Activated CD4-positive, CD25-positive, alpha-beta regulatory T cell treated with anti-CD3 and anti-CD28 coated beads, Interleukin-2, amount 50 U/mL, for 72 hours (primary cell): Measurements from ENCODE around the gene OLFM2.

Experiments
- DNase-seq: peaks from one replicate; pipeline ENCODE4 v3.0.0; 2021

OLFM2 gene

GRCh38 chr19:9903336-9903735 lies 33.0 kb downstream of the OLFM2 start:
- DNase-seq = no peak

- no peak for DNase-seq
These were observed 34.7 kb downstream of the OLFM2 start for GRCh38 chr19:9901642-9902041.

DNA sequence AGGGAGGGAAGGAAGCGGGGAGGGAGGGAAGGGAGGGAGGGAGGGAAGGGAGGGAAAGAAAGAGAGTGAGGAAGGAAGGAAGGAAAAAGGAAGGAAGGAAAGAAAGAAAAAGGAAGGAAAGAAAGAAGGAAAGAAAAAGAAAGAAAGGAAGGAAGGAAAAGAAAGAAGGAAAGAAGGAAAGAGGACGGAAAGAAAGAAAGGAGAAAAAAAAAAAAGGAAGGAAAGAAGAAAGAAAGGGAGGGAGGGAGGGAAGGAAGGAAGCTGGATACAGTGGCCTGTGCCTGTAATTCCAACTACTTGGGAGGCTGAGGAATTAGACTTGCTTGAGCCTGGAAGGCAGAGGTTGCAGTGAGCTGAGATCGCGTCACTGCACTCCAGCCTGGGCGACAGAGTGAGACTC lies 35.3 kb downstream of the OLFM2 start:
- DNase-seq = no peak

DNA sequence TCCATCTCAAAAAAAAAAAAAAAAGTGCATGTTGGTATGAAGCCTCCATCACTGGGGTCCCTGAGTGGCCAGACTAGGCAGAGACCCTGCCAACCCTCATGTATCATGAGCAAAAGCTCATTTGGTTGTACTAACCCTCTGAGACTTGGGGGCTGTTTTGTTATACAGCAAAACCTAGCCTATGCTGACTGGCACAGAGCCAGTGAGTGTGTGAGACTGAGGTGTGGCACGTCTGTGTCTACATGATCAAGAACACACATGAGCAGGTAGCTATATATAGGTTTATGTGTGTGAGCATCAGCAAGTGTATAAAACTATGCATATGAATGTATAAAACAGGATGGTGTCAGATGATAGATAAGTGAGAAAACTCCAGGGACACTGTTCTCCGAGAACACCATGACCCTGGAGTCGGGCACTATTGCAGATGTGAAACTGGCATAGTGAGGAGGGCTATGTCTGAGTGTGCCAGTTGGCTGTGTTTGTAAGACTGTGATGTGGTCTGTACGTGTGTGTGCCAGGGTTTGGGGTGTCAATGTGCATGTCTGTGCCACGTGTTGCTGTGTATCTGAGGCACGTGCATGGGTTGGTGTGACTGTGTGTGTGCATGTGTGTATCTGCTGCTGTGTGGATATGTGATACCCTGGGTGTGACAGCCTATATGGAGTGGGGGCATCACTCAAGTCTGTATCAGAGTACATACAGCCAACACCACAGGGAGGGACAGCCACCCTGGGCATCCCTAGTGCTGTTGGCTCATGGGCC lies 44.5 kb downstream of the OLFM2 start:
- DNase-seq = no peak

GRCh38 chr19:9885077-9885552 lies 51.2 kb downstream of the OLFM2 start:
- no peak for DNase-seq

DNA sequence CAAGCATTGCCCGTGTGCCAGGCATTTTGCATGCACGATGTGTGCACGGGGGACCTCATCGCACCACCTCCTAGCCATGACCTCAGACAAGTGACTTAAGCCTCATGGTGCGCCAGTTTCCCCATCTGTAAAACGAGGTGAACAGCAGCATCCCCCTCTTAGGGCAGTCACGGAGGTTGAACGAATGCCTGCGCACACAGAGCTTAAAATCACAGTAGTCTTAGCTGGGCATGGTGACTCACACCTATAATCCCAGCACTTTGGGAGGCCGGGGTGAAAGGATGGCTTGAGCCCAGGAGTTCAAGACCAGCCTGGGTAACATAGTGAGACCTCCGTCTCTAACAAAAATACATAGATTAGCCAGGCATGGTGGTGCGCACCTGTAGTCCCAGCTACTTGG lies 52.6 kb downstream of the OLFM2 start:
- DNase-seq = no peak

- no peak for DNase-seq
These were observed 53.0 kb downstream of the OLFM2 start for GRCh38 chr19:9883231-9883758.

DNA sequence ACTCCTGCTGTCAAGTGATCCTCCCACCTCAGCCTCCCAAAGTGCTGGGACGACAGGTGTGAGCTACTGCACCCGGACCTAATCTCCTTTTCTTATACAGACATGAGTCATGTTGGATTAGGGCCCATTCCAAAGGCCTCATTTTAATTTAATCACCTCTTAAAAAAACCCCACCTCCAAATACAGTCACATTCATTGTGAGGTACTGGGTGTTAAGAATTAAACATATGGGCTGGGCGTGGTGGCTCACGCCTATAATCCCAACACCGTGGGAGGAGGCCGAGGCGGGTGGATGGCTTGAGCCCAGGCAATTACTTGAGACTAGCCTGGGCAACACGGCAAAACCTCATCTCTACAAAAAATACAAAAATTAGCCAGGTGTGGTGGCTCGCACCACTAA lies 54.6 kb downstream of the OLFM2 start:
- no peak for DNase-seq

DNA sequence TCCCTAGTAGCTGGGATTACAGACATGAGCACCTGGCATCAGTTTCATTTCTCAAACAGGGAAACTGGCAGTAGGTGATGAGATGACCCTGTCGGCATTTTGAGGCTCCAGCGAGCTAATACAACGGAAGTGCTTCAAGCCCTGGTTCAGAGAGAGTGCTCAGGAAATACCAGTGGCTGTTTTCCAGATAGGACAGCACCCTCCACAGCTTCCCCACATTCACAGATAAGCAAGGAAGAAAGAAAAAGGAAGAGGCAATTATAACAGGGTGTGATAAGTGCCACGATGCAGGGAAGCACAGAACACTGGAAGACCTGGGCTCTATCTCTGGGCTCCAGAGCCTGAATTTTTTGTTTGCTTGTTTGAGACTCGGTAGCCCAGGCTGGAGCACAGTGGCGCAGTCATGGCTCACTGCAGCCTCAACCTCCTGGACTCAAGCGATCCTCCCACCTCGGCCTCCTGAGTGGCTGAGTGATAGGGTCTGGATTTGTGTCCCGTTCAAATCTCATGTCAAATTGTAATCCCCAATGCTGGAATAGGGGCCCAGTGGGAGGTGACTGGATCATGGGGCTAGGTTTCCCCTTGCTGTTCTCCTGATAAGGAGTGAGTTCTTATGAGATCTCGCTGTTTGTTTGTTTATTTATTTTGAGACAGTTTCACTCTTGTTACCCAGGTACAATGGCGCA lies 57.7 kb downstream of the OLFM2 start:
- DNase-seq = no peak

DNA sequence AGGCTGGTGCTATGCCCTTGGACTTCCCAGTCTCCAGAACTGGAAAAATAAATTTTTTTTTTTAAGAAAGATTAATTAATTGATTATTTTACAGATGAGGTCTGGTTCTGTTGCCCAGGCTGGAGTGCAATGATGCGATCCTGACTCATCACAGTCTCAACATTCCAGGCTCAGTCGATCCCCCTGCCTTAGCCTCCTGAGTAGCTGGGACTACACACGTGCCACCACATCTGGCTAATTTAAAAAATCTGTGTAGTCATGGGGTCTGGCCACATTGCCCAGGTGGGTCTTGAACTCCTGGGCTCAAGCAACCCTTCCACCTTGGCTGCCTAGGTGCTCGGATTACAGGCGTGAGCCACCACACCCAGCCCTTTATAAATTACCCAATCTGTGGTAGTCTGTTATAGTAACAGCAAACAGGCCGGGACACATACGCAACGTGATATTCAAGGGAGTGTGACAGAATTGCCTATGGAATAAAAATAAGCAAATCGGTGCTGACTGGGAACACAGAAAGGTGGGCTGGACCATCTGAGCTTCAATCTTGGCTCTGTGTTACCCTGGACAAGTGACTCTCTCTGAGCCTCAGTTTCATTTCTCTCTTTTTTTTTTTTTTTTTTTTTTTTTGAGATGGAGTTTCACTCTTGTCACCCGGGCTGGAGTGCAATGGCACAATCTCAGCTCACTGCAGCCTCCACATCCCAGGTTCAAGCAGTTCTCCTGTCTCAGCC lies 58.4 kb downstream of the OLFM2 start:
- DNase-seq = no peak

DNA sequence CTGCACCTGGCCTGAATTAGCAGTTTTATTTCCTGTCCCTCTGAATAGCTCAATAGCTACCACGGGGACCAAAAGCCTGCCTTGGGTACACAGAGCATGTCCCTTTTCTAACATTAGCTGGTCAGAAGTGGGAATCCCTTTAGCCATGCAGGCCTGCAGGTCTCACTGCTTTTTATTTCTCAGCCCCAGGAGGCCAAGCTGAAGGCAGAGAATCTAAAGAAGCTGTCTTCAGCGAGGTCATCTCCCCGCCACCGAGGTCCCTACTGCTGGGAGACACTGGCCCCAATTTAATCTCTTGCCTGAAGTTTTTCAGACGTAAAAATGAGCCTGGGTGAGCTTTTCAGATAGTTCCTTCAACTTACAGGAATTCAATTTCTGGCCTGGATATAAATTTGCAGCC lies 60.5 kb downstream of the OLFM2 start:
- DNase-seq = no peak

GRCh38 chr19:9875031-9875627 lies 61.2 kb downstream of the OLFM2 start:
- DNase-seq = no peak

- DNase-seq = no peak
These were observed 63.6 kb downstream of the OLFM2 start for GRCh38 chr19:9872618-9873242.

DNA sequence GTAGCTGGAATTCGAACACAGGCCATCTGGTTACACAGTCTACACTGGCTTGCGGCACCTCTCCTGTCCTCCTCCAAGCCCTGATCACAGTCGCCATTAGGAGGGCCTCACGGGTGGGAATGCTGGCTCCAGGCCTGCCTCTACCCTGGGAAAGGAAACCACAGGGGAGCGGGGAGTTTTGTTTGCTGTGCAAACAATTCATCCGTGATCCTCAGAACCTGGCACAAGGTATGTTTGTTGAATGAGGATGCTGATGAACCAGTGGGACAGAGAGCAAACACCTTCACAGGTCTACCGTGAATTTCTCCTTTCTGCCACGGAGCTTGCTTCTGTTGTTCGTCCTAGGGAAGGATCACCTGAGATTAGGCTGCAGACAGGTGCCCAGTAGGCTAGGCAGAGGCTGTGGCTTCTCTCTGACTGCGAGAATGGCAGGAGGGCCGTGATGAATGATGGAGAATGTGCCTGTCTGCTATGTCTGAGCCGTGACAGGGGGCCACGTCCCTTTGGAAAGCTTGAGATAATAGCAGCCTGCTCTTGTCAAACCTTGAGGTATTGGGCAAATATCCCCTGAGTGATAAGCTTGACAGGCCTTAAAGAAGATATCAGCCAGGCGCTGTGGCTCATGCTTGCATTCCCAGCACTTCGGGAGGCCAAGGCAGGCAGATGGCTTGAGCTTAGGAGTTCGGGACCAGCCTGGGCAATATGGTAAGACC lies 64.5 kb downstream of the OLFM2 start:
- DNase-seq = no peak

- no peak for DNase-seq
These were observed 67.2 kb downstream of the OLFM2 start for GRCh38 chr19:9868983-9869617.

DNA sequence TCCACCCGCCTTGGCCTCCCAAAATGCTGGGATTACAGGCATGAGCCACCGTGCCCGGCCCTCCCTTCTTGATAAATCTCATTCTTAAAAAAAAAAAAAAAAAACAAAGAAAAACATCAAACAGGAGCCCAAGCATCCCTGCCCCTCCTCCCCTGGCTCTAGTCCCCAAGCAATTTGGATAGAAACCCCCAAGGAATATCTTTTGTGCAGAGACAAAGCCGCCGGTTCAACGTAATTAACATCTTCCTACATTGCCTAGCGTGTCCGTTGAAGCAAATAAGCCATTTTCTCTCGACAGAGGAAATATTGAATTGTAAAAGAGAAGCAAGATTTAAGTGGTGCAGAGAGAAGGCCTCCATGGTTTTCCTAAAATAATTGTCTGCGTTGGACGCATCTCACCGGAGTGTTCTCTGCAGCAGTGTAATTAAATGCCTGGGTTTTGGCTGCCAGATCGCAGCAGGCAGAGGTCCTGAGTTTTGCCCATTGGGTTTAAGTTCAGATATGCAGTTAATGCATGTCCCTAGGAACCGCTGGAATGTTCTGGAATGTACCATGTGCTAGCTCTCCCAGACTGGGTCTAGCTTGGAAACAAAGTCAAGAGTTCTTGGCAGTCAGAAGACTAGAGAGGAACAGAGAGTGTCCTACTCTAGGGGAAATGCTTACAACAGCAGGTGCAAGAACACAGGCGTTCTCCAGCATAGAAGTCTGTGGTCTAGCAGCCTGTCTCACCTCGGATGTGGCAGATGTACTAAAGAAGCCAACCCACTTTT lies 70.4 kb downstream of the OLFM2 start:
- DNase-seq = no peak

GRCh38 chr19:9863759-9864158 lies 72.6 kb downstream of the OLFM2 start:
- no peak for DNase-seq

DNA sequence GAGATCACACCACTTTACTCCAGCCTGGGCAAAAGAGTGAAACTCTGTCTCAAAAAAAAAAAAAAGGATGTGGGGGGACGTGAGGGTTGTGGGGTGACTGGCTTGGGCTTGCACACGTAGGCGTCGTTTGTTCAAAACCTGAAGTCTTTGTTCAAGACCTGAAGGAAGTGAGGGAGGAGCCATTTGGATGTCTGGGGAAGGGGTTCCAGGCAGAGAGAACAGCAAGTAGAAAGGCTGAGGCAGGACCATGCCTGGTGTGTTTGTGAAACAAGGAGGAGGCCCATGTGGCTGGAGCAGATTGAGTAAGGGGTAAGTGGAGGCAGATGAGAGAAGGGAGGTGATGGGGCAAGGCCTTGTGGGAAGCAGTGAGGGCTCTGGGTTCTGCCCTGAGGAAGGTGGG lies 73.4 kb downstream of the OLFM2 start:
- DNase-seq = no peak

- DNase-seq = no peak
These were observed 74.8 kb downstream of the OLFM2 start for GRCh38 chr19:9861503-9861902.

GRCh38 chr19:9860407-9860806 lies 75.9 kb downstream of the OLFM2 start:
- DNase-seq = no peak

GRCh38 chr19:9858766-9859165 lies 77.5 kb downstream of the OLFM2 start:
- DNase-seq = no peak
